ENCODE data around the gene UBN2.

- TF ChIP-seq POLR2AphosphoS5 (IDR thresholded peaks at IDR 0.05) (no peak), POLR2A (IDR thresholded peaks at IDR 0.05) (no peak), CTCF (IDR thresholded peaks at IDR 0.05) (no peak)
Observed at GRCh38 chr7:139297795-139298194, 66.8 kb downstream of the UBN2 start.

All from prostate gland (tissue), 2 donors.